Thoracic aorta (tissue), 2 donors: ENCODE measurements around the gene VANGL2. TPM values are rescaled to one million over a fixed set of nuclear protein-coding genes. Genes with fewer than 3 reads are reported as not detected.

Source experiments
- ATAC-seq: fragments of 150-250 bp; one replicate; pipeline ENCODE4 v1.8.0; 2017; ENCODE audit warnings: low read depth; ENCODE audit not compliant: insufficient number of reproducible peaks, low FRiP score
- DNase-seq: peaks from one replicate; pipeline ENCODE4 v3.0.0-alpha.2; 2020; ENCODE audit warnings: low spot score
- H3K27ac ChIP-seq, 2 donors: fragments of 200-600 bp; sonication (generic); 1 replicate in 1 of 2; 2 replicates in 1 of 2; pipeline ENCODE4 v1.5.1; 2016; ENCODE audit warnings: mild to moderate bottlenecking in 2 of 2, moderate library complexity in 2 of 2
- H3K27me3 ChIP-seq: fragments of 200-600 bp; sonication (generic); replicated peaks from 2 replicates; pipeline ENCODE4 v1.6.0; 2016; ENCODE audit warnings: mild to moderate bottlenecking; ENCODE audit not compliant: insufficient read depth
- H3K36me3 ChIP-seq: fragments of 200-600 bp; sonication (generic); one replicate; pipeline ENCODE4 v1.5.1; 2016
- H3K4me1 ChIP-seq, 2 donors: fragments of 200-600 bp; sonication (generic); 1 replicate in 1 of 2; 2 replicates in 1 of 2; pipeline versions ENCODE4 v1.5.1 to v1.6.0; 2016; ENCODE audit warnings: low read depth in 2 of 2, mild to moderate bottlenecking in 1 of 2; ENCODE audit not compliant: control insufficient read depth in 1 of 2
- H3K4me3 ChIP-seq: fragments of 200-600 bp; sonication (generic); 2 replicates; pipeline ENCODE4 v1.5.1; 2016; ENCODE audit warnings: mild to moderate bottlenecking
- H3K9me3 ChIP-seq: fragments of 200-600 bp; sonication (generic); 2 replicates; pipeline ENCODE4 v1.5.1; 2016
- CTCF ChIP-seq: fragments of 200-600 bp; sonication (generic); IDR thresholded peaks from one replicate; pipeline ENCODE4 v1.5.1; 2019; ENCODE audit warnings: antibody characterized with exemption
- total RNA-seq, 2 donors: library from RNA; depleted of rRNA; stranded (reverse); fragments of >200 nt; gene quantifications; one replicate each; pipeline versions ENCODE4 v1.1.0 to v1.2.3, GENCODE V29; 2016

VANGL2 gene
- total RNA-seq, 2 donors from 2014 or later, result 0.27 to 1.3 TPM

GRCh38 chr1:160446945-160447600 lies 46.7 kb downstream of the VANGL2 start:
- Histone ChIP-seq H3K27me3 (no peaks in the 10 kb centered on the region), H3K9me3 (no peaks in the 10 kb centered on the region), H3K27ac (no peak overlapping the region), H3K4me3 (no peak overlapping the region), H3K4me1 (no peaks in the 10 kb centered on the region), H3K36me3 (no peaks in the 10 kb centered on the region)
- ATAC-seq, result no peak
- no peak for TF ChIP-seq CTCF
- no peak for DNase-seq

GRCh38 chr1:160449494-160449893 lies 49.1 kb downstream of the VANGL2 start:
- no peak overlapping the region for H3K27ac ChIP-seq
- no peaks in the 10 kb centered on the region for H3K27me3 ChIP-seq
- no peak for DNase-seq
- no peak for ATAC-seq
- H3K36me3 ChIP-seq, result no peaks in the 10 kb centered on the region
- no peak for TF ChIP-seq CTCF
- no peaks in the 10 kb centered on the region for H3K9me3 ChIP-seq
- no peaks in the 10 kb centered on the region for H3K4me1 ChIP-seq
- H3K4me3 ChIP-seq, result no peak overlapping the region

- DNase-seq (no peak), ATAC-seq (no peak)
- H3K27ac ChIP-seq, result no peak overlapping the region
- TF ChIP-seq CTCF, result no peak
- no peaks in the 10 kb centered on the region for H3K9me3 ChIP-seq
- H3K36me3 ChIP-seq, result no peaks in the 10 kb centered on the region
- H3K4me1 ChIP-seq, result no peaks in the 10 kb centered on the region
- no peaks in the 10 kb centered on the region for H3K27me3 ChIP-seq
- H3K4me3 ChIP-seq, result no peak overlapping the region
These were observed 50.9 kb downstream of the VANGL2 start for GRCh38 chr1:160451119-160451858.

- no peak for TF ChIP-seq CTCF
- no peak for ATAC-seq
- Histone ChIP-seq H3K27me3 (no peaks in the 10 kb centered on the region), H3K4me1 (no peaks in the 10 kb centered on the region), H3K4me3 (no peak overlapping the region), H3K27ac (no peak overlapping the region), H3K9me3 (no peaks in the 10 kb centered on the region), H3K36me3 (no peaks in the 10 kb centered on the region)
- DNase-seq, result no peak
These were observed 51.5 kb downstream of the VANGL2 start for GRCh38 chr1:160451859-160452232.

GRCh38 chr1:160453443-160453842 lies 53.1 kb downstream of the VANGL2 start:
- Histone ChIP-seq H3K9me3 (no peaks in the 10 kb centered on the region), H3K4me1 (no peaks in the 10 kb centered on the region), H3K27me3 (no peaks in the 10 kb centered on the region)

More at GRCh38 chr1:160453443-160453842, 53.1 kb downstream of the VANGL2 start:
- ATAC-seq (no peak), DNase-seq (no peak)
- Histone ChIP-seq H3K36me3 (no peaks in the 10 kb centered on the region), H3K4me3 (no peak overlapping the region), H3K27ac (no peak overlapping the region)
- no peak for TF ChIP-seq CTCF
